Mucosa of descending colon (tissue), 3 donors: Measurements from ENCODE around the gene TSPAN5. TPM values are rescaled to one million over a fixed set of nuclear protein-coding genes. Genes with fewer than 3 reads are reported as not detected.

ENCODE experiments used
- ATAC-seq: fragments of 200-7000 bp; cut with Tn5 transposase; one replicate; pipeline ENCODE4 v1.9.1; 2020; ENCODE audit warnings: mild to moderate bottlenecking, moderate library complexity
- DNase-seq, 3 donors: peaks; one replicate each; pipeline ENCODE4 v3.0.0-alpha.2; 2020
- H3K36me3 ChIP-seq: fragments of 200-600 bp; one replicate; pipeline ENCODE4 v1.8.0; 2021; ENCODE audit warnings: low read depth, mild to moderate bottlenecking
- H3K4me1 ChIP-seq: fragments of 200-600 bp; one replicate; pipeline ENCODE4 v1.8.0; 2021; ENCODE audit warnings: low read depth, mild to moderate bottlenecking
- H3K4me3 ChIP-seq: fragments of 200-600 bp; one replicate; pipeline ENCODE4 v1.8.0; 2021; ENCODE audit warnings: mild to moderate bottlenecking
- H3K9me3 ChIP-seq: fragments of 200-600 bp; one replicate; pipeline ENCODE4 v1.8.0; 2021; ENCODE audit warnings: mild to moderate bottlenecking
- CTCF ChIP-seq: fragments of 200-600 bp; IDR thresholded peaks from one replicate; pipeline ENCODE4 v1.8.0; 2022; ENCODE audit warnings: antibody characterized with exemption, mild to moderate bottlenecking
- intact Hi-C, 2 donors: fragments of 100-400 bp; cut with DNase I in 1 of 2; cut with micrococcal nuclease in 1 of 2; formaldehyde crosslinking; loops; one replicate each; pipeline versions ENCODE4 v1.11.0 to v1.11.1; 2022; cut with DNase I, micrococcal nuclease
- total RNA-seq, 3 donors: library from RNA; stranded (reverse); fragmentation: NEBNext Ultra II Directional in 2 of 3; extraction: Animal tissue kit (Norgen Biotek cat#: 25700) in 2 of 3; gene quantifications; one replicate each; pipeline versions ENCODE4 v1.2.1 to v1.2.4, GENCODE V29; 2021 to 2023
- donor health status: DM: no; HTN: no; CAD: no; lungs with moderate emphysema.
- donor health status: DM: no; HTN: no; CAD: no.
- donor health status: DM: no; HTN: yes; CAD: no.

The TSPAN5 gene
- total RNA-seq, 3 donors from 2014 or later, result 3.9 to 11.8 (median 4.9) TPM

DNA sequence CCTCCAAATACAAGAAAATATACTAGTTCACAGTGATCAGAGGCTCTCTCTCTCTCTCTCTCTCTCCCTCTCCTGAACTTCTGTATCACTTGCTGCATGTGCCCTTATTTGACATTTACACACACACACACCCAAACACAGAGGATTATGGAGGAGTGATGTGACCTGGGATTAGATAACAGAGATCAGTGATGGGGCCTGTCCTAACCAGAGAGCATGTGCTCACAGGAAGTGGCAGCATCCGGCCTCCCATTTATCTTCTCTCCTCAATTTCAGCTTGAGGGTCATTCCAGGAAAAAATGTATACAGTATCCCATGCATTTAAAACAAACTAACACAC, 143.0 kb downstream of the TSPAN5 start:
- no peak for ATAC-seq
- H3K36me3 ChIP-seq, result no peaks in the 10 kb centered on the region
- intact Hi-C loops, result no loop called here
- no peaks in the 10 kb centered on the region for H3K4me1 ChIP-seq
- H3K9me3 ChIP-seq, result no peaks in the 10 kb centered on the region
- no peak for DNase-seq
- TF ChIP-seq CTCF, result no peak
- H3K4me3 ChIP-seq, result no peak overlapping the region

GRCh38 chr4:98514741-98515469, 143.5 kb downstream of the TSPAN5 start:
- no peak for TF ChIP-seq CTCF
- no peaks in the 10 kb centered on the region for H3K4me1 ChIP-seq
- no peaks in the 10 kb centered on the region for H3K9me3 ChIP-seq
- no peak for ATAC-seq
- H3K36me3 ChIP-seq, result no peaks in the 10 kb centered on the region
- DNase-seq, result peak in 1 of 3 donors; percentile 11
- intact Hi-C loops, result no loop called here
- no peak overlapping the region for H3K4me3 ChIP-seq

GRCh38 chr4:98512918-98513317, 145.5 kb downstream of the TSPAN5 start:
- TF ChIP-seq CTCF, result no peak
- no peaks in the 10 kb centered on the region for H3K9me3 ChIP-seq
- no peak overlapping the region for H3K4me3 ChIP-seq
- no peaks in the 10 kb centered on the region for H3K4me1 ChIP-seq
- H3K36me3 ChIP-seq, result no peaks in the 10 kb centered on the region
- ATAC-seq (peak; percentile 22), DNase-seq (no peak)
- intact Hi-C loops, result no loop called here

DNA sequence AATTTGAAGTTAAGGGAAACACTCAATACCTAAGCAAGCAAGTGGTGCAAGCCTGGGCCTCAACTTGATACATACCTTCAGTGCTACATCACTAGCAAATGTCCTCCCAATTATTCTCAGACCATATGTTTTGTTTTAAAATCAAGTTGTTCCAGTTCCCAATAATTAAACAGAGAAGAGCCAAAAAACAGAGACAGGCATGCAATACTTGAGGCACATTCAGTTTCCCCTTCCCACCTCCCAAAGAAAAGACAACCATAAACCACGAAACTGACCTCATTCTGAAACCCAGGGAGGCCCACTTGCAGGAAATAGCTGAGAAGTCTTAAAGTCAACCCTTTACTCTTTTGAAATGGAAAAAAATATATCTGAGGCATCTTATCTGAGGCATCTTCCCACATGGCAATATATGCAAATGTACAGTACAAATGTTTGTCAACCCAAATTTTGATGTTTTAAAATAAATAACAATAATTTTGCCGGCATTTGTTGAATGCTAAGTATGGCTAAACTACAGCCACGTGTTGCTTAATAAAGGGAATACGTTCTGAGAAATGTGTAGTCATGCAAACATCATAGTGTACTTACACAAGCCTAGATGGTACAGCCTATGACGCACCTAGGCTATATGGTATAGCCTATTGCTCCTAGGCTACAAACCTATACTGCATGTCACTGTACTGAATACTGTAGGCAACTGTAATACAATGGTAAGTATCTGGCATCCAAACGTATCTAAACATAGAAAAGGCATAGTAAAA, 147.5 kb downstream of the TSPAN5 start:
- TF ChIP-seq CTCF, result no peak
- ATAC-seq (no peak), DNase-seq (no peak)
- no peaks in the 10 kb centered on the region for H3K4me1 ChIP-seq
- H3K36me3 ChIP-seq, result no peaks in the 10 kb centered on the region
- no peak overlapping the region for H3K4me3 ChIP-seq
- H3K9me3 ChIP-seq, result no peaks in the 10 kb centered on the region
- intact Hi-C loops, result no loop called here

DNA sequence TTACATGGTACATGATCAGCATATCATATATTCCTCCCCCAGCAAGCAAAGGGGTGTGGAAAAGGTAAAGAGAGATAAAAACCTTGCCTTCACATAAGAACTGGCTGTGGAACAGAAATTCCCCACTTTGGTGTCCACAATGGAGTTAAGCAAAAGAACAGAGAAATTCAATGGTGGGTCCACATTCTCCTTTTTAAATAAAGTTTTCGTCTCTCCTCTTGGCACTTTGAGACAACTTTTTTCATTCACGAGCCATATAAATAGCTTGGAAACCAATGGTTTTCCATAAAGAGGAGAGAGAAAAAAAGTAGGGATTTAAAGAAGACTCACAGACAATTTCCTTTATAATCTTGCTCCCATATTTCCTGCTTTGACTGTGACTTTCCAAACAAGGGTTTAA, 148.1 kb downstream of the TSPAN5 start:
- Histone ChIP-seq H3K36me3 (no peaks in the 10 kb centered on the region), H3K4me3 (no peak overlapping the region), H3K4me1 (no peaks in the 10 kb centered on the region), H3K9me3 (no peaks in the 10 kb centered on the region)
- DNase-seq (no peak), ATAC-seq (no peak)
- intact Hi-C loops, result no loop called here
- no peak for TF ChIP-seq CTCF
